NB4 (cell line): ENCODE measurements around the gene AHCY.
"Not testable (repeated sequence)": the region's sequence is repeated elsewhere in the genome, so short reads cannot be mapped to it uniquely, and the experiment has no call there.

Experiments used
- DNase-seq: peaks from one replicate; pipeline ENCODE4 v3.0.0; 2010; ENCODE audit warnings: low read depth
- H3K4me3 ChIP-seq: one replicate; pipeline ENCODE4 v1.5.1; 2011; ENCODE audit warnings: mild to moderate bottlenecking, low read depth, low read length, moderate library complexity
- CTCF ChIP-seq: IDR thresholded peaks from one replicate; pipeline ENCODE4 v1.5.1; 2012; ENCODE audit warnings: low read depth, low read length
- MAX ChIP-seq: IDR thresholded peaks from 2 replicates; pipeline ENCODE4 v1.6.1; 2011; ENCODE audit warnings: low read depth, low read length
- MYC ChIP-seq: IDR thresholded peaks from 2 replicates; pipeline ENCODE4 v1.6.1; 2011; ENCODE audit warnings: low read depth, low read length
- POLR2A ChIP-seq: IDR thresholded peaks from 2 replicates; pipeline ENCODE4 v1.6.1; 2011; ENCODE audit warnings: mild to moderate bottlenecking; ENCODE audit not compliant: insufficient read length; ENCODE audit errors: extremely low read depth

AHCY gene

GRCh38 chr20:34290471-34290870 lies 12.7 kb downstream of the AHCY start:
- DNase-seq, result no peak
- TF ChIP-seq POLR2A (no peak), CTCF (no peak), MYC (no peak), MAX (no peak)
- H3K4me3 ChIP-seq, result no peak overlapping the region

- not testable (repeated sequence) for H3K4me3 ChIP-seq, DNase-seq
Observed at GRCh38 chr20:34287500-34287899, 15.7 kb downstream of the AHCY start.

GRCh38 chr20:34285450-34285849 lies 17.7 kb downstream of the AHCY start:
- no peak for DNase-seq
- TF ChIP-seq POLR2A, result no peak
- TF ChIP-seq MAX, result no peak
- no peak for TF ChIP-seq MYC
- no peak for TF ChIP-seq CTCF
- no peak overlapping the region for H3K4me3 ChIP-seq

GRCh38 chr20:34283844-34284243 lies 19.3 kb downstream of the AHCY start:
- TF ChIP-seq MAX, result no peak
- no peak for TF ChIP-seq CTCF
- TF ChIP-seq MYC, result no peak
- TF ChIP-seq POLR2A, result no peak
- no peak overlapping the region for H3K4me3 ChIP-seq
- DNase-seq, result no peak

GRCh38 chr20:34282041-34282440 lies 21.1 kb downstream of the AHCY start:
- H3K4me3 ChIP-seq, result no peak overlapping the region
- DNase-seq, result no peak
- TF ChIP-seq MYC, result no peak
- TF ChIP-seq CTCF, result no peak
- TF ChIP-seq MAX, result no peak
- TF ChIP-seq POLR2A, result no peak

- H3K4me3 ChIP-seq, result no peak overlapping the region
- no peak for DNase-seq
- no peak for TF ChIP-seq MAX
- no peak for TF ChIP-seq CTCF
- TF ChIP-seq POLR2A, result no peak
- TF ChIP-seq MYC, result no peak
Observed at GRCh38 chr20:34281177-34281576, 22.0 kb downstream of the AHCY start.
